Right cardiac atrium (tissue), 5 donors: ENCODE results near the gene MRTFA. TPM values are rescaled to one million over a fixed set of nuclear protein-coding genes. Genes with fewer than 3 reads are reported as not detected.

Experiments
- ATAC-seq, 2 donors: fragments of 200-7000 bp; cut with Tn5 transposase; one replicate each; pipeline versions ENCODE4 v1.8.0 to v1.9.1; 2020; ENCODE audit warnings: moderate library complexity in 2 of 2, mild to moderate bottlenecking in 1 of 2
- DNase-seq, 3 donors: peaks; one replicate each; pipeline ENCODE4 v3.0.0-alpha.2; 2020
- H3K27ac ChIP-seq: one replicate; pipeline ENCODE4 v1.5.1; 2013; ENCODE audit warnings: mild to moderate bottlenecking, low read length, control low read depth, moderate library complexity
- H3K27me3 ChIP-seq: one replicate; pipeline ENCODE4 v1.6.1; 2013; ENCODE audit not compliant: control insufficient read depth, insufficient read depth
- H3K4me1 ChIP-seq: one replicate; pipeline ENCODE4 v1.6.1; 2013; ENCODE audit warnings: low read length; ENCODE audit not compliant: control insufficient read depth, insufficient read depth
- H3K4me3 ChIP-seq: one replicate; pipeline ENCODE4 v1.5.1; 2013; ENCODE audit warnings: low read length, control low read depth
- H3K9me3 ChIP-seq: one replicate; pipeline ENCODE4 v1.6.1; 2013; ENCODE audit warnings: low read length; ENCODE audit not compliant: control insufficient read depth
- WGBS: extraction: QIAGEN DNeasy Blood & Tissue Kit; methylation state at CpG from one replicate; pipeline ENCODE4 v1.1.7; 2013; 5-methylcytosine and 5-hydroxymethylcytosine counted together
- intact Hi-C, 4 donors: fragments of 100-400 bp; cut with DNase I; formaldehyde crosslinking; loops; one replicate each; pipeline versions ENCODE4 v1.11.0 to v1.14.0; 2022 to 2023
- polyA plus RNA-seq: library from polyadenylated mRNA; stranded (reverse); fragments of 200-250 nt; gene quantifications from one replicate; pipeline ENCODE4 v1.2.3, GENCODE V29; 2013
- total RNA-seq, 4 donors: library from RNA; stranded (reverse); fragmentation: NEBNext Ultra II Directional; extraction: Animal tissue kit (Norgen Biotek cat#: 25700); gene quantifications; one replicate each; pipeline ENCODE4 v1.2.1, GENCODE V29; 2021
- donor health status: healthy with polysubstance abuse.
- donor health status: DM: no; HTN: yes; CAD: no.
- donor health status: DM: no; HTN: no; CAD: no.
- donor health status: DM: no; HTN: yes; CAD: no; lungs with severe emphysema.
- donor health status: DM: yes; HTN: yes; CAD: no.

The MRTFA gene
- total and polyA plus RNA-seq, 5 donors, result 22.2 to 40.2 (median 31.6) TPM

GRCh38 chr22:40434106-40434505 lies 202.4 kb downstream of the MRTFA start:
- Histone ChIP-seq H3K27me3 (no peaks in the 10 kb centered on the region), H3K4me3 (no peak overlapping the region), H3K4me1 (peaks cover 7% of the 10 kb centered on the region), H3K27ac (no peak overlapping the region), H3K9me3 (no peaks in the 10 kb centered on the region)
- intact Hi-C loops, result loop anchor here in 3 of 4 donors (5.0 to 10.0 kb wide), 3 partner anchors 51 to 203 kb away; partner anchors contain the start of gene MRTFA (in 1 of the 3)
- WGBS, result 95% methylated on average over 3 of the region's 3 CpGs
- no peak for DNase-seq
- no peak for ATAC-seq

GRCh38 chr22:40433416-40434090 lies 203.0 kb downstream of the MRTFA start:
- Histone ChIP-seq H3K9me3 (no peaks in the 10 kb centered on the region), H3K4me1 (peaks cover 7% of the 10 kb centered on the region), H3K27ac (no peak overlapping the region), H3K4me3 (no peak overlapping the region), H3K27me3 (no peaks in the 10 kb centered on the region)
- ATAC-seq, result no peak
- WGBS, result 65% methylated on average over 3 of the region's 3 CpGs
- intact Hi-C loops, result loop anchor here in 3 of 4 donors (5.0 to 10.0 kb wide), 3 partner anchors 51 to 204 kb away; partner anchors contain the start of gene MRTFA (in 1 of the 3)
- DNase-seq, result no peak

GRCh38 chr22:40432625-40433024 lies 203.9 kb downstream of the MRTFA start:
- Histone ChIP-seq H3K27ac (no peak overlapping the region), H3K4me1 (peaks cover 7% of the 10 kb centered on the region), H3K4me3 (no peak overlapping the region), H3K27me3 (no peaks in the 10 kb centered on the region), H3K9me3 (no peaks in the 10 kb centered on the region)
- intact Hi-C loops, result loop anchor here in 3 of 4 donors (5.0 to 10.0 kb wide), 3 partner anchors 52 to 205 kb away; partner anchors contain the start of gene MRTFA (in 1 of the 3)
- ATAC-seq (no peak), DNase-seq (no peak)
- 98% methylated on average over 2 of the region's 2 CpGs for WGBS

GRCh38 chr22:40432157-40432556 lies 204.4 kb downstream of the MRTFA start:
- intact Hi-C loops, result loop anchor here in 3 of 4 donors (5.0 to 10.0 kb wide), 3 partner anchors 53 to 205 kb away; partner anchors contain the start of gene MRTFA (in 1 of the 3)
- peaks cover 4% of the 10 kb centered on the region for H3K4me1 ChIP-seq

GRCh38 chr22:40430991-40431390 lies 205.5 kb downstream of the MRTFA start:
- Histone ChIP-seq H3K27me3 (no peaks in the 10 kb centered on the region), H3K4me3 (no peak overlapping the region), H3K4me1 (peaks cover 2% of the 10 kb centered on the region), H3K9me3 (no peaks in the 10 kb centered on the region), H3K27ac (no peak overlapping the region)
- intact Hi-C loops, result loop anchor here in 3 of 4 donors (5.0 to 10.0 kb wide), 3 partner anchors 54 to 206 kb away; partner anchors contain the start of gene MRTFA (in 1 of the 3)
- ATAC-seq (peak; percentile 27 to 38), DNase-seq (peak in 2 of 3 donors; percentile 29 to 44)
- 46% methylated on average over 4 of the region's 4 CpGs for WGBS

More at GRCh38 chr22:40432157-40432556, 204.4 kb downstream of the MRTFA start:
- DNase-seq (peak in 1 of 3 donors; percentile 20), ATAC-seq (no peak)
- WGBS, result 77% methylated on average over 5 of the region's 5 CpGs
- Histone ChIP-seq H3K4me3 (no peak overlapping the region), H3K27me3 (no peaks in the 10 kb centered on the region), H3K27ac (no peak overlapping the region), H3K9me3 (no peaks in the 10 kb centered on the region)

- Histone ChIP-seq H3K4me3 (no peak overlapping the region), H3K4me1 (peaks cover 2% of the 10 kb centered on the region), H3K27me3 (no peaks in the 10 kb centered on the region), H3K9me3 (no peaks in the 10 kb centered on the region), H3K27ac (no peak overlapping the region)
- DNase-seq, result no peak
- WGBS, result 88% methylated on average over 4 of the region's 4 CpGs
- ATAC-seq, result no peak
- intact Hi-C loops, result no loop called here
Measured at GRCh38 chr22:40429481-40429880, 207.0 kb downstream of the MRTFA start.

GRCh38 chr22:40428796-40429195 lies 207.7 kb downstream of the MRTFA start:
- 95% methylated on average over 4 of the region's 4 CpGs for WGBS
- ATAC-seq (no peak), DNase-seq (no peak)
- no peaks in the 10 kb centered on the region for H3K9me3 ChIP-seq
- H3K4me1 ChIP-seq, result peaks cover 6% of the 10 kb centered on the region
- intact Hi-C loops, result no loop called here
- no peaks in the 10 kb centered on the region for H3K27me3 ChIP-seq
- H3K27ac ChIP-seq, result no peak overlapping the region
- no peak overlapping the region for H3K4me3 ChIP-seq

- Histone ChIP-seq H3K4me3 (no peak overlapping the region), H3K4me1 (peaks cover 6% of the 10 kb centered on the region), H3K9me3 (no peaks in the 10 kb centered on the region), H3K27me3 (no peaks in the 10 kb centered on the region), H3K27ac (no peak overlapping the region)
- ATAC-seq (no peak), DNase-seq (no peak)
- intact Hi-C loops, result no loop called here
- WGBS, result 73% methylated on average over 9 of the region's 9 CpGs
Measured at GRCh38 chr22:40426594-40427333, 209.8 kb downstream of the MRTFA start.

- peak in 1 of 3 donors; percentile 28 for DNase-seq
- no peak overlapping the region for H3K4me3 ChIP-seq
Measured at GRCh38 chr22:40425082-40425481, 211.4 kb downstream of the MRTFA start.

GRCh38 chr22:40423882-40424640 lies 212.5 kb downstream of the MRTFA start:
- no peaks in the 10 kb centered on the region for H3K27me3 ChIP-seq
- WGBS, result 83% methylated on average over 17 of the region's 17 CpGs
- DNase-seq (peak in 1 of 3 donors; percentile 44), ATAC-seq (no peak)
- no peaks in the 10 kb centered on the region for H3K9me3 ChIP-seq
- peaks cover 4% of the 10 kb centered on the region for H3K4me1 ChIP-seq
- intact Hi-C loops, result no loop called here
- H3K4me3 ChIP-seq, result no peak overlapping the region
- H3K27ac ChIP-seq, result no peak overlapping the region

More at GRCh38 chr22:40425082-40425481, 211.4 kb downstream of the MRTFA start:
- WGBS, result 74% methylated on average over 5 of the region's 5 CpGs
- Histone ChIP-seq H3K9me3 (no peaks in the 10 kb centered on the region), H3K4me1 (peaks cover 4% of the 10 kb centered on the region), H3K27me3 (no peaks in the 10 kb centered on the region), H3K27ac (no peak overlapping the region)
- intact Hi-C loops, result no loop called here
- no peak for ATAC-seq
